Choroid plexus epithelial cell (primary cell): Measurements from ENCODE around the gene NOCT.
"Not testable (repeated sequence)": the region's sequence is repeated elsewhere in the genome, so short reads cannot be mapped to it uniquely, and the experiment has no call there.

Experiments
- DNase-seq: peaks from one replicate; pipeline ENCODE4 v3.0.0-alpha.2; 2010; ENCODE audit warnings: low read depth
- H3K4me3 ChIP-seq: 2 replicates; pipeline ENCODE4 v1.5.1; 2011; ENCODE audit warnings: low read depth, mild to moderate bottlenecking, control low read depth, low read length, moderate library complexity
- TF ChIP-seq, protein P1 (sequence below): conservative IDR thresholded peaks from 2 replicates; pipeline ENCODE4 v1.5.1; 2011; ENCODE audit warnings: low read depth, mild to moderate bottlenecking, control low read depth, inconsistent platforms, low read length, moderate library complexity

The NOCT gene

DNA sequence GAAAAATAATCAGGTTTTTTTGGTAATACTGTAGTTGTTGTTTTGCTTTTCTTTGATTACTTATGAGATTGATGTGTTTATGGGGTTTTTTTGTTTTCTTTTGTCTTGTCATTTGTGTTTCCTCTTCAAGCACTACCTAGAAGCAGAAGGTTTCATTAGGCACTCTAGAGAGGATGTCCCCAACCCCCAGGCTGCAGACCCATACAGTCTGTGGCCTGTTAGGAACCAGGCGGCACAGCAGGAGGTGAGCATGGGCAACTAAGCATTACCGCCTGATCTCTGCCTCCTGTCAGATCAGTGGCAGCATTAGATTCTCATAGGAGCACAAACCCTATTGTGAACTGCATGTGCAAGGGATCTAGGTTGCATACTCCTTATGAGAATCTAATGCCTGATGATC is 22.9 kb upstream of the NOCT start:
- H3K4me3 ChIP-seq, result no peak overlapping the region
- DNase-seq, result no peak
- TF ChIP-seq, protein P1, sequence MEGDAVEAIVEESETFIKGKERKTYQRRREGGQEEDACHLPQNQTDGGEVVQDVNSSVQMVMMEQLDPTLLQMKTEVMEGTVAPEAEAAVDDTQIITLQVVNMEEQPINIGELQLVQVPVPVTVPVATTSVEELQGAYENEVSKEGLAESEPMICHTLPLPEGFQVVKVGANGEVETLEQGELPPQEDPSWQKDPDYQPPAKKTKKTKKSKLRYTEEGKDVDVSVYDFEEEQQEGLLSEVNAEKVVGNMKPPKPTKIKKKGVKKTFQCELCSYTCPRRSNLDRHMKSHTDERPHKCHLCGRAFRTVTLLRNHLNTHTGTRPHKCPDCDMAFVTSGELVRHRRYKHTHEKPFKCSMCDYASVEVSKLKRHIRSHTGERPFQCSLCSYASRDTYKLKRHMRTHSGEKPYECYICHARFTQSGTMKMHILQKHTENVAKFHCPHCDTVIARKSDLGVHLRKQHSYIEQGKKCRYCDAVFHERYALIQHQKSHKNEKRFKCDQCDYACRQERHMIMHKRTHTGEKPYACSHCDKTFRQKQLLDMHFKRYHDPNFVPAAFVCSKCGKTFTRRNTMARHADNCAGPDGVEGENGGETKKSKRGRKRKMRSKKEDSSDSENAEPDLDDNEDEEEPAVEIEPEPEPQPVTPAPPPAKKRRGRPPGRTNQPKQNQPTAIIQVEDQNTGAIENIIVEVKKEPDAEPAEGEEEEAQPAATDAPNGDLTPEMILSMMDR, result no peak

DNA sequence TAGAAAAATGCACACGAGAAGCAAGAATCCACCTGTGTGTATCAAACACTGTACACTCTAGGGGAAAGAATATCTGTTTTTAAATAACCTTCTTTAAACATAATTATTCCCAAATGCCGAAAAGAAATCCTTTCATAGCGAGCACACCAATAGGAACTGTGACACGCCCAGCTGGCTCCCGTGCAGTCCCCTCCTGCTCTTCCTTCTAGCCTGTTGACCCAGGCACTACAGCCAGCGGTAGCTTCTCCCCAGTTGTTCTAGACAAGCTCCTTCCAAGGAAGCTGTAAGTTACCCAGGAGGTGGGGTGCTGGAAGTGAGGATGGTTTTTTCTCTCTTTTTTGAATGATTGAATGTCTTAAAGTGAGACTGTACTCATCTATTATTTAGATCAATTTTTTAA is 19.5 kb upstream of the NOCT start:
- DNase-seq, result no peak
- TF ChIP-seq, protein P1, result no peak
- H3K4me3 ChIP-seq, result no peak overlapping the region

DNA sequence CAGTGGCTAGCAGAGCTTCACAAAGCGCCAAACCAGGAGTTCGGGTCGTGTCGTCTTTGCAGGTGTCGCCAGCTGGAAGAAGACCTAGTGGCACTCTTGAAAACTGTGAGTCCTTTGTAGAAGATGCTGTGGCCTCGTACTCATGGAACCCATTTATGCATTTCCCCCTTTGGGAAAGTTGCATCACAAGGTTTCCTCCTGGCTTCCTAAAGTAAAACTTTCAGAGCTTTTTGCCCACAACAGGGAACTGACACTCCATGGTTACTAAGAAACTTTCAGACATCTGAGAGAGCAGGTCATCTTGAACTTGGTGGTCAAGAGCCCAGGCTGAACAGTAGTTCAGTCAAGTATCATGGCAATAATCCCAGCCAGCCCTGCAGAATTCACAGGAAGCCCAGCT is 15.9 kb upstream of the NOCT start:
- H3K4me3 ChIP-seq, result no peak overlapping the region
- DNase-seq, result no peak
- TF ChIP-seq, protein P1, result no peak

DNA sequence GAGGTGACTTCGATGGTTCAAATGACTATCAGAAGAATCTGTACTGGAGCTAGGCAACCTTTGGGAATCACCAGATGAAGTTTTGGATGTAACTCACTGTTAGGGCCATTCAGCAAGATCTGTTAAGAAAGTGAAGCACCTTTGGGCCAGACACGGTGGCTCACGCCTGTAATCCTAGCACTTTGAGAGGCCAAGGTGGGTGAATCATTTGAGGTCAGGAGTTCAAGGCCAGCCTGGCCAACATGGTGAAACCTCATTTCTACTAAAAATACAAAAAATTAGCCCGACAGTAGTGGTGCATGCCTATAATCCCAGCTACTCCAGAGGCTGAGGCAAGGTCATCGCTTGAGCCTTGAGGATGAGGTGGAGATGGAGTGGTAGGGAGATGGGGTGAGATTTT is 15.4 kb upstream of the NOCT start:
- DNase-seq, H3K4me3 ChIP-seq: not testable (repeated sequence)

DNA sequence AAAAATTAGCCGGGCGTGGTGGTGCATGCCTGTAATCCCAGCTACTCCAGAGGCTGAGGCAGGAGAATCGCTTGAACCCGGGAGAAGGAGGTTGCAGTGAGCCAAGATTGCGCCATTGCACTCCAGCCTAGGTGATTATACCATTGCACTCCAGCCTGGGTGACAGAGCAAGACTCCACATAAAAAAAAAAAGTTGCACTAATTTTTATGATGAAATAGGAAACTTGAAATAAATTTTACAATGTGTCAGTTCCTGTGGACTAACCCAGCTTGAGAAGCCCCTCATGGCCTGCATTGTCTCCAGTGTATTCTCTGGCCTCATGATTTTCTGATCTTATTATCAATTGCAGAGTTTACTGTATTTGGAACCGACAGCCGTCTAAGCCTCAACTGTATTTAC is 14.2 kb upstream of the NOCT start:
- not testable (repeated sequence) for H3K4me3 ChIP-seq, DNase-seq

DNA sequence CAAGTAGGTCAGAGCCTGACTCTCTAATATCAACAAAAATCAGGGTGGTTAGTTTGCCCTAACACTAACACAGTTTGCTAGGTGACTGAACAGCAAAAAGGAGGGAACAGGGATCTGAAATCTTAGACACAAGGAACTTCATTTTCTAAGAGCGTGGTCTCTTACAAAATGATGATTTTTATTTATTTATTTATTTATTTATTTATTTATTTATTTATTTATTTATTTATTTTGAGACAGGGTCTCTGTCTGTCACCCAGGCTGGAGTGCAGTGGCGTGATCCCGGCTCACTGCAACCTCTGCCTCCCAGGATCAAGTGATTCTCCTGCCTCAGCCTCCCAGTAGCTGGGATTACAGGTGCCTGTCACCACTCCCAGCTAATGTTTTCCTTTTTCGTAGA is 11.9 kb upstream of the NOCT start:
- H3K4me3 ChIP-seq, DNase-seq: not testable (repeated sequence)

DNA sequence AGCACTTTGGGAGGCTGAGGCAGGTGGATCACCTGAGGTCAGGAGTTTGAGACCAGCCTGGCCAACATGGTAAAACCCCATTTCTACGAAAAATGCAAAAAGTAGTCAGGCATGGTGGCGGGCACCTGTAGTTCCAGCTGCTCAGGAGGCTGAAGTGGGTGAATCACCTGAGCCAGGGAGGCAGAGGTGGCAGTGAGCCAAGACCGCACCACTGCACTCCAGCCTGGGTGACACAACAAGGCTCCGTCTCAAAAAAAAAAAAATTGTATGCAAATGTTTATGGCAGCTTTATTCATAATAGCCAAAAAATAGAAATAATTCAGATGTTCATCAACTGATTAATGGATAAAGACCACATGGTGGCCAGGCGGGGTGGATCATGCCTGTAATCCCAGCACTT is 9.8 kb upstream of the NOCT start:
- TF ChIP-seq, protein P1, result no peak
- H3K4me3 ChIP-seq, result no peak overlapping the region
- DNase-seq, result no peak

DNA sequence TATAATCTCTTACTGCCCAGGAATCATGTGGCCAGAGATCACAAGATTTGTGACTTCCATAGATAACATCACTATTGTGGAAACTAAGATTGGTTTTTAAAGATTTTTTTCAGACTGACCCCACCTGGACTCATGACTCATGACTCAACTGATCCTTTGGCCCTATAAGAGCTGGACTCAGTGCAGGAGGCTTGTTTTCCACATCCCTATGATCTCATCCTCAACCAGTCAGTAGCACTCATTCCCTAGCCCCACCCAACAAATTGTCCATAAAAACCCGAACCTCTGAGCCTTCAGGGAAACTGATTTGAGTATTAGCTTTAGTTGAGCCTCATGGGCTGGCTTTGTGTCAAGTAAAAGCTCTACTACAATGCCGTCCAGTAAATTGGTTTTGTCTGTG is 7.9 kb upstream of the NOCT start:
- peak; percentile 31 for DNase-seq
- TF ChIP-seq, protein P1, result no peak
- H3K4me3 ChIP-seq, result no peak overlapping the region

DNA sequence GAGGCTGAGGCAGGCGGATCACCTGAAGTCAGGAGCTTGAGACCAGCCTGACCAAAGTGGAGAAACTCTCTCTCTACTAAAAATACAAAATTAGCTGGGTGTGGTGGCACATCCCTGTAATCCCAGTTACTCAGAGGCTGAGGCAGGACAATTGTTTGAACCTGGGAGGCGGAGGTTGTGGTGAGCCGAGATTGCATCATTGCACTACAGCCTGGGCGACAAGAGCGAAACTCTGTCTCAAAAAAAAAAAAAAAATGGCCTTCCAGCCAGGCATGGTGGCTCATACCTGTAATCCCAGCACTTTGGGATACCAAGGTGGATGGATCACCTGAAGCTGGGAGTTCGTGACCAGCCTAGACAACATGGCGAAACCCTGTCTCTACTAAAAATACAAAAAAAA is 7.3 kb upstream of the NOCT start:
- not testable (repeated sequence) for H3K4me3 ChIP-seq, DNase-seq

DNA sequence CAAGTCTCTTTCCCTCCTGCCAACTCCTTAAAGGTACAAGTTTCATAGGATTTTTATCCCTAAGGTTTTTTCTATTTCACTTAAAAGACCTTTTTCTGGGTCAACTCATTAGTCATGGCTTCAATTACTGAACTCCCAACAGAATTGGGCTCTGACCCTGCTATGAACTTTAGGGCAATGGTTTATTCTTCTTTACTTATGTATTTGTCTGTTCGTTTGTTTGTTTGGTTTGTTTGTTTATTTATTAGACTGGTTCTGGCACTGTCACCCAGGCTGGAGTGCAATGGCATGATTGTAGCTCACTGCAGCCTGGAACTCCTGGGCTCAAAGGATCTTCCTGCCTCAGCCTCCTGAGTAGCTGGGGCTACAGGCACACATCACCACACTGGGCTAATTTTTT is 5.9 kb upstream of the NOCT start:
- no peak for DNase-seq
- no peak overlapping the region for H3K4me3 ChIP-seq
- TF ChIP-seq, protein P1, result no peak
